ENCODE measurements around the gene SERPINA4. TPM values are rescaled to one million over a fixed set of nuclear protein-coding genes. Genes with fewer than 3 reads are reported as not detected.

Gene SERPINA4
- total RNA-seq, 1 donor from 2014 or later: not detected

DNA sequence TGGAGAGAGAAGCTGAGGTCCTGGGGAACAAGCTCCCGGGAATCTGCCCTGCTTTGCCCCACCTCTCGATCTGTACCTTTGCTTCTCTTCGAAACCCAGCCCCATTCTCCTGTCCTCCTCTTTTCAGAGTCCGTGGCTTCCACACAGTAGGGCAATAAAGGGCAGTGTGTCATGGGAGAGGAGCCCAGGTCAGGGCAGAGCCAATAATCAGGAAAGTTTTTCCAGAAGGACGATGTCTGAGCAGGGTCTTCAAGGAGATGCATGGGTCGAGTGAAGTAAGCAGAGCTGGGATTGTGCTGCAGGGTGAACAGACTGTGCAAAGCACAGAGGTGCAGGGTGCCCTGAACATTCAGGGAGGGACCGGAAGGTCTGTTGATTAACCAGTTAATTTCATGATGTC lies 22.1 kb upstream of the SERPINA4 start:
- Mint-ChIP-seq H3K27me3 (ENCODE audit: unreplicated experiment) (no peaks in the 10 kb centered on the region), H3K27ac (ENCODE audit: unreplicated experiment) (no peak overlapping the region), H3K4me1 (ENCODE audit: unreplicated experiment) (peaks cover 14% of the 10 kb centered on the region)

DNA sequence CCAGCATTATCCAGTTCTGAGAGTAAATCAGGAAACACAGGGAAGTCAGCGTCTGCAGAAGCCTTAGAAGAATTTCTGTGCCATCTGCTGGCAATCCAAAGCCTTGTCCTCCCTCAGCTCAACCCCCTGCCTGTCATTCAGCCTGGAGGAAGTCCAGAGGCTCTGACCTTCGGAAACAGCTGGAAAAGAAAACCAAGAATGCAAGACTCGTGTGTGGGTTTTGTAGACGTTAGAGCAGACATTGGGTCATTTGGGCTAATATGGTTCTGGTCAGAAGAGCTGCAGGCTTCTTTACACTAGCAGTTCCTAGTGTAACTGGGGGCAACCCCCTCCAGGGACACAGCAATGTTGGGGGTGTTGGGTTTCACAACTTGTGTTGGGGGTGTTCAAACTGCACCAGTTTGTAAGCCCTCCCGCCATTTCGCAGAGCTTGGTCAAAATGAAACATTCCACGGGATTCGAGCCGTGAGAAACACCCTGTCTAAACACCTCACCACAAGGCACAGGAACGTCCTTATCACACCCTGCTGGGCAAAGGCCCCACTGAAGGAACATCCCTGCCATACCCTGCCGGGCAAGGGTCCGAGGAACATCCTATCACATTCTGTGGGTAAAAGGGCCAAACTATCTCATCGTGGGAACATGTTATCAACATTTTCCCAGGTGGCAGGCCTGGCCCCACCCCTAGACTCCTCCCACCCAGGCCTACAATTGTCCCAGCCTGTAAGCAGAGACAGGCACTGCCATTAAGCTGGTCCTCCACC lies 21.0 kb upstream of the SERPINA4 start:
- H3K9me3 Mint-ChIP-seq (ENCODE audit: unreplicated experiment): no peaks in the 10 kb centered on the region
- H3K27me3 Mint-ChIP-seq (ENCODE audit: unreplicated experiment): no peaks in the 10 kb centered on the region
- peak; percentile 73 for DNase-seq (ENCODE audit: extremely low spot score, unreplicated experiment)
- H3K4me3 Mint-ChIP-seq (ENCODE audit: unreplicated experiment): no peak overlapping the region
- no peaks in the 10 kb centered on the region for H3K36me3 Mint-ChIP-seq (ENCODE audit: unreplicated experiment)
- peaks cover 14% of the 10 kb centered on the region for H3K4me1 Mint-ChIP-seq (ENCODE audit: unreplicated experiment)
- TF ChIP-seq, protein P1, sequence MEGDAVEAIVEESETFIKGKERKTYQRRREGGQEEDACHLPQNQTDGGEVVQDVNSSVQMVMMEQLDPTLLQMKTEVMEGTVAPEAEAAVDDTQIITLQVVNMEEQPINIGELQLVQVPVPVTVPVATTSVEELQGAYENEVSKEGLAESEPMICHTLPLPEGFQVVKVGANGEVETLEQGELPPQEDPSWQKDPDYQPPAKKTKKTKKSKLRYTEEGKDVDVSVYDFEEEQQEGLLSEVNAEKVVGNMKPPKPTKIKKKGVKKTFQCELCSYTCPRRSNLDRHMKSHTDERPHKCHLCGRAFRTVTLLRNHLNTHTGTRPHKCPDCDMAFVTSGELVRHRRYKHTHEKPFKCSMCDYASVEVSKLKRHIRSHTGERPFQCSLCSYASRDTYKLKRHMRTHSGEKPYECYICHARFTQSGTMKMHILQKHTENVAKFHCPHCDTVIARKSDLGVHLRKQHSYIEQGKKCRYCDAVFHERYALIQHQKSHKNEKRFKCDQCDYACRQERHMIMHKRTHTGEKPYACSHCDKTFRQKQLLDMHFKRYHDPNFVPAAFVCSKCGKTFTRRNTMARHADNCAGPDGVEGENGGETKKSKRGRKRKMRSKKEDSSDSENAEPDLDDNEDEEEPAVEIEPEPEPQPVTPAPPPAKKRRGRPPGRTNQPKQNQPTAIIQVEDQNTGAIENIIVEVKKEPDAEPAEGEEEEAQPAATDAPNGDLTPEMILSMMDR (IDR thresholded peaks at IDR 0.05): peak; percentile 50
- peak overlapping the region; percentile 56 for H3K27ac Mint-ChIP-seq (ENCODE audit: unreplicated experiment)

More for the DNA sequence above, 22.1 kb upstream of the SERPINA4 start:
- no peak overlapping the region for H3K4me3 Mint-ChIP-seq (ENCODE audit: unreplicated experiment)
- DNase-seq (ENCODE audit: extremely low spot score, unreplicated experiment): peak; percentile 49
- TF ChIP-seq, protein P1 (IDR thresholded peaks at IDR 0.05): no peak
- H3K9me3 Mint-ChIP-seq (ENCODE audit: unreplicated experiment): no peaks in the 10 kb centered on the region
- no peaks in the 10 kb centered on the region for H3K36me3 Mint-ChIP-seq (ENCODE audit: unreplicated experiment)

DNA sequence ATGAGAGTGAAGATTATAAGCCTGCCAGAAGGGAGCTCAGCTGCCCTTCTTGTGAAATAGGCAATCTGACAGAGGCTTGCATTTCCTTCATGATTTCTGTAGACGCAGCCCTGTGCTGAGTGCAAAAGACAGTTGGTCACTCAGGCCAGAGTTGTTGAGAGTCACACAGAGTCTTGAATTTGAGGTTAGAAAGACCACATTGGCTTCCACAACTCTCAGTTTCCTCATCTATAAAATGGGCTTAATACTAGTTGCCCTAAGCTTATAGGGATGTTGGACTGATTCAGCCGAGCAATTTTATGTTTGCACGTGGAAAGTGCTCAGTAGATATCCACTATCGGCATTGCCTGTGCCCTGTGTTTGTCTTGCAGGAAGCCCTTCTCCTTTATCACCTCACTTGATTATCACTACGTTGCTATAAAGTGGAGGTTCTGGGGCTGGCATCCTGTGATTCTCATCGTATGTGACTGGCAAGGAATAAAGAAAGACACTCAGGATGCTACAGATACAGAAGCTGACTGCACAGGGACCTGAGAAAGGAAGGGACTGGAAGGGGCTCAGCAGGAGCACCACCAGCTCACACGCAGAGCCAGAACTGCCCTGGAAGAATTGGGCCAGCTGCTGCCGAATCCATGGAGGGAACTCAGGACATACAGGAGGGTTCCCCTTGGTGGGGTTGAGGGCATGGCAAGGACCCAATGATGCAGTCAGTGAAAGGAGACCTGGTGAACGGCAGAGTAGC lies 19.8 kb upstream of the SERPINA4 start:
- peak; percentile 64 for DNase-seq (ENCODE audit: extremely low spot score, unreplicated experiment)
- no peaks in the 10 kb centered on the region for H3K36me3 Mint-ChIP-seq (ENCODE audit: unreplicated experiment)
- H3K9me3 Mint-ChIP-seq (ENCODE audit: unreplicated experiment): peaks cover 6% of the 10 kb centered on the region
- no peak overlapping the region for H3K27ac Mint-ChIP-seq (ENCODE audit: unreplicated experiment)
- H3K27me3 Mint-ChIP-seq (ENCODE audit: unreplicated experiment): no peaks in the 10 kb centered on the region
- TF ChIP-seq, protein P1 (IDR thresholded peaks at IDR 0.05): no peak
- H3K4me3 Mint-ChIP-seq (ENCODE audit: unreplicated experiment): no peak overlapping the region
- peaks cover 14% of the 10 kb centered on the region for H3K4me1 Mint-ChIP-seq (ENCODE audit: unreplicated experiment)

DNA sequence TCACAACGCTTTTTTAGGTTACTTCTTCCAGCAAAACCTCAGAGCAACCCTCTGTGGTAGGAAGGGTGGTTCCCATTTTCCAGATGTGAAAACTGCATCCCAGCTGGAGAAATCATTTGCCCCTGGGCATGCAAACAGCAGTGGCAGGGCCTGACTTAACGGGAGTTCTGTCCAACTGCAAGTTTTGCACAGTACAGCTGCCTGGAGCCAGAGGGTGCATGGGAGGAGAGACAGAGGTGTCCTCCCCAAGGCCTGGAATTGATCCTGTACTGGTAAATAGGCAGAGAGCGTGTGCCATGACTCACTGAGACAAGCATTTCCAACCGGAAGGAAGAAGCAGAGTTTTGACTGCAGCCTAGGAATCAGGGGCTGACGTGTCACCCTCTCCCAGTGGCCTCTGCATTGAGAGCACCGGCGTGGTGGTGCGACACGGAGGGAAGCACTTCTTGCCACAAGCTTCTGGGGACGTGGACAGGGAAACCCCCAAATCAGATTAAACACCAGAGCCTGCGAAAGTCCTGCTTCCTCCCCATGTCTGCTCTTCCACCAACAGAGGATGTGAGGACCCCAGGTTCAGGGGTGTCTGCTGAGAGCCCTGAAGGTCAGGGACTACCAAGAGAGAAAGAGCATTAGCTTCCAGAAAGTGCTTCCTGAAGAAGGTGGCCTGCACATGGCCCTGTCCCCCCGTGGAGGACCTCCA lies 19.0 kb upstream of the SERPINA4 start:
- H3K4me1 Mint-ChIP-seq (ENCODE audit: unreplicated experiment): peaks cover 14% of the 10 kb centered on the region

More for the DNA sequence above, 19.0 kb upstream of the SERPINA4 start:
- Mint-ChIP-seq H3K4me3 (ENCODE audit: unreplicated experiment) (no peak overlapping the region), H3K27me3 (ENCODE audit: unreplicated experiment) (no peaks in the 10 kb centered on the region), H3K27ac (ENCODE audit: unreplicated experiment) (no peak overlapping the region), H3K9me3 (ENCODE audit: unreplicated experiment) (peaks cover 11% of the 10 kb centered on the region), H3K36me3 (ENCODE audit: unreplicated experiment) (no peaks in the 10 kb centered on the region)
- TF ChIP-seq, protein P1 (IDR thresholded peaks at IDR 0.05): no peak
- peak; percentile 80 for DNase-seq (ENCODE audit: extremely low spot score, unreplicated experiment)

Measured in osteocyte (in vitro differentiated cells).